Panc1 (cell line): Measurements from ENCODE around the gene GAL3ST2. TPM values are rescaled to one million over a fixed set of nuclear protein-coding genes. Genes with fewer than 3 reads are reported as not detected.

Source experiments
- ATAC-seq: fragments of 200-7000 bp; cut with Tn5 transposase; 2 replicates; pipeline ENCODE4 v1.9.1; 2020; ENCODE audit warnings: mild to moderate bottlenecking, moderate library complexity
- BruUV-seq: library from RNA; stranded (reverse); fragments of 400-500 nt; replicated peaks from 2 replicates; lab custom pipeline; 2021; lab: Mats Ljungman, UMichigan
- CTCF ChIA-PET: fragments of 300-600 bp; sonication (Branson Sonifier 250); formaldehyde crosslinking; loops from one replicate; lab custom pipeline; 2022; ENCODE audit warnings: antibody characterized with exemption; lab: Charles Lee
- POLR2A ChIA-PET: fragments of 300-600 bp; sonication (Branson Sonifier 250); formaldehyde crosslinking; loops from one replicate; lab custom pipeline; 2022; ENCODE audit warnings: antibody characterized with exemption; lab: Charles Lee
- DNase-seq: peaks from one replicate; pipeline ENCODE4 v3.0.0-alpha.2; 2010; ENCODE audit warnings: low read depth, low spot score
- H3K27ac ChIP-seq: 2 replicates; pipeline ENCODE4 v1.5.1; 2011; ENCODE audit warnings: mild to moderate bottlenecking, low read length, inconsistent platforms
- H3K27me3 ChIP-seq: fragments of 200-500 bp; sonication (Bioruptor generic); 2 replicates; pipeline ENCODE4 v1.6.0; 2014; ENCODE audit warnings: low read length, inconsistent platforms; ENCODE audit not compliant: control insufficient read depth, insufficient read depth
- H3K36me3 ChIP-seq: fragments of 200-500 bp; sonication (Bioruptor generic); 2 replicates; pipeline ENCODE4 v1.5.1; 2014; ENCODE audit warnings: inconsistent platforms, mild to moderate bottlenecking, low read length, moderate library complexity; ENCODE audit not compliant: control insufficient read depth, insufficient read depth
- H3K4me1 ChIP-seq: 2 replicates; pipeline ENCODE4 v1.5.1; 2011; ENCODE audit warnings: inconsistent platforms, mild to moderate bottlenecking, low read length, moderate library complexity; ENCODE audit not compliant: control insufficient read depth, insufficient read depth
- H3K4me3 ChIP-seq, 2 experiments: 2 replicates each; pipeline ENCODE4 v1.5.1; 2011 to 2012; ENCODE audit warnings: low read depth in 2 of 2, low read length in 2 of 2, mild to moderate bottlenecking in 2 of 2, inconsistent platforms in 1 of 2, moderate library complexity in 1 of 2
- H3K9me3 ChIP-seq: fragments of 200-500 bp; sonication (Bioruptor generic); 2 replicates; pipeline ENCODE4 v1.5.1; 2014; ENCODE audit warnings: low read depth, mild to moderate bottlenecking, inconsistent platforms, low read length, moderate library complexity; ENCODE audit not compliant: control insufficient read depth, insufficient read depth
- POLR2AphosphoS5 ChIP-seq: IDR thresholded peaks from 2 replicates; pipeline ENCODE4 v1.6.1; 2012; ENCODE audit warnings: mild to moderate bottlenecking, low read depth, low read length, moderate library complexity
- SIN3A ChIP-seq: IDR thresholded peaks from 2 replicates; pipeline ENCODE4 v1.6.1; 2012; ENCODE audit warnings: low read depth, mild to moderate bottlenecking, low read length, moderate library complexity, borderline replicate concordance; ENCODE audit not compliant: insufficient read depth
- TCF7L2 ChIP-seq: IDR thresholded peaks from 2 replicates; pipeline ENCODE4 v1.6.1; 2011; ENCODE audit warnings: mild to moderate bottlenecking, low read depth, low read length, inconsistent platforms
- in situ Hi-C: cut with HindIII; loops from 2 replicates; pipeline ENCODE4 v1.10.0; 2016; ENCODE audit warnings: low sequenced_read_pairs, low pct_unique_long_range_greater_than_20kb
- intact Hi-C: fragments of 100-400 bp; cut with micrococcal nuclease; formaldehyde crosslinking; loops from one replicate; pipeline ENCODE4 v1.10.0; 2022; ENCODE audit not compliant: unreplicated experiment
- total RNA-seq: library from RNA; stranded (reverse); gene quantifications from one replicate; pipeline ENCODE4 v1.2.1, GENCODE V29; 2021; ENCODE audit not compliant: unreplicated experiment
- TF ChIP-seq, protein P1 (sequence below), 2 experiments: IDR thresholded peaks; 2 replicates each; pipeline ENCODE4 v1.6.1; 2011 to 2012; ENCODE audit warnings: low read depth in 2 of 2, control low read depth in 1 of 2, low read length in 1 of 2, mild to moderate bottlenecking in 1 of 2, moderate library complexity in 1 of 2; ENCODE audit not compliant: insufficient read depth in 1 of 2
- TF ChIP-seq, protein P2 (sequence below): fragments of 450-650 bp; IDR thresholded peaks from 2 replicates; pipeline ENCODE4 v1.5.1; 2017; ENCODE audit warnings: mild to moderate bottlenecking

Gene GAL3ST2
- total RNA-seq, 1 experiment from 2014 or later, result 1.6 TPM

DNA sequence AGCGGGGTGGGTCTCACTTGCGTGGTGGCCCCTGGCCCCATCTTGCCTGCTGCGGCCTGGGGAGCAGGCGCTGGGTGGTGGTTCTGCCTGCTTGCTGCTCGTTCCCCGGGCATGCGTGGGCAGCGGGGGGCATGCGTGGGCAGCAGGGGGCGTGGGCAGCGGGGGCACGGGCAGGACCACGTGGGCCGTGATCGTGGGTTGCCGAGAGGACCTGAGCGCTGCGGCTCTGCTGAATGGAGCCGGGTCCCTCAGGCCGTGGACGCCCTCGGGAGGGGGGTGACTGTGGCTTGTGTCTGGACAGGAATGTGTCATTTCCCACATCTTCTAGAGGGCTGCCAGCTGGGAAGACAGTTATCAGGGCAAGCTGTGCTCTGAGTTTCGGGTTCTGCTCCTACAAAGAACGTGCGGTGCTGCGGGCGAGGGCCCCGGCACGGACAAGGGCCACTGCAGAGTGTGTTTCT is 8.3 kb upstream of the GAL3ST2 start:
- H3K4me3 ChIP-seq, result no peak overlapping the region
- DNase-seq (no peak), ATAC-seq (no peak)
- no TSS peak for BruUV-seq
- CTCF ChIA-PET, result no interaction called here
- in situ Hi-C loops (no loop called here), intact Hi-C loops (no loop called here)
- H3K9me3 ChIP-seq, result no peaks in the 10 kb centered on the region
- H3K4me1 ChIP-seq, result peaks cover 6% of the 10 kb centered on the region
- POLR2A ChIA-PET, result no interaction called here
- H3K27me3 ChIP-seq, result no peaks in the 10 kb centered on the region
- TF ChIP-seq, protein P1, sequence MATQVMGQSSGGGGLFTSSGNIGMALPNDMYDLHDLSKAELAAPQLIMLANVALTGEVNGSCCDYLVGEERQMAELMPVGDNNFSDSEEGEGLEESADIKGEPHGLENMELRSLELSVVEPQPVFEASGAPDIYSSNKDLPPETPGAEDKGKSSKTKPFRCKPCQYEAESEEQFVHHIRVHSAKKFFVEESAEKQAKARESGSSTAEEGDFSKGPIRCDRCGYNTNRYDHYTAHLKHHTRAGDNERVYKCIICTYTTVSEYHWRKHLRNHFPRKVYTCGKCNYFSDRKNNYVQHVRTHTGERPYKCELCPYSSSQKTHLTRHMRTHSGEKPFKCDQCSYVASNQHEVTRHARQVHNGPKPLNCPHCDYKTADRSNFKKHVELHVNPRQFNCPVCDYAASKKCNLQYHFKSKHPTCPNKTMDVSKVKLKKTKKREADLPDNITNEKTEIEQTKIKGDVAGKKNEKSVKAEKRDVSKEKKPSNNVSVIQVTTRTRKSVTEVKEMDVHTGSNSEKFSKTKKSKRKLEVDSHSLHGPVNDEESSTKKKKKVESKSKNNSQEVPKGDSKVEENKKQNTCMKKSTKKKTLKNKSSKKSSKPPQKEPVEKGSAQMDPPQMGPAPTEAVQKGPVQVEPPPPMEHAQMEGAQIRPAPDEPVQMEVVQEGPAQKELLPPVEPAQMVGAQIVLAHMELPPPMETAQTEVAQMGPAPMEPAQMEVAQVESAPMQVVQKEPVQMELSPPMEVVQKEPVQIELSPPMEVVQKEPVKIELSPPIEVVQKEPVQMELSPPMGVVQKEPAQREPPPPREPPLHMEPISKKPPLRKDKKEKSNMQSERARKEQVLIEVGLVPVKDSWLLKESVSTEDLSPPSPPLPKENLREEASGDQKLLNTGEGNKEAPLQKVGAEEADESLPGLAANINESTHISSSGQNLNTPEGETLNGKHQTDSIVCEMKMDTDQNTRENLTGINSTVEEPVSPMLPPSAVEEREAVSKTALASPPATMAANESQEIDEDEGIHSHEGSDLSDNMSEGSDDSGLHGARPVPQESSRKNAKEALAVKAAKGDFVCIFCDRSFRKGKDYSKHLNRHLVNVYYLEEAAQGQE (IDR thresholded peaks at IDR 0.05; ENCODE audit: insufficient read depth in 1 of 2, low read depth in 2 of 2, low read length in 1 of 2), result no peak
- TF ChIP-seq POLR2AphosphoS5 (no peak), TCF7L2 (no peak), SIN3A (no peak)
- TF ChIP-seq, protein P2, sequence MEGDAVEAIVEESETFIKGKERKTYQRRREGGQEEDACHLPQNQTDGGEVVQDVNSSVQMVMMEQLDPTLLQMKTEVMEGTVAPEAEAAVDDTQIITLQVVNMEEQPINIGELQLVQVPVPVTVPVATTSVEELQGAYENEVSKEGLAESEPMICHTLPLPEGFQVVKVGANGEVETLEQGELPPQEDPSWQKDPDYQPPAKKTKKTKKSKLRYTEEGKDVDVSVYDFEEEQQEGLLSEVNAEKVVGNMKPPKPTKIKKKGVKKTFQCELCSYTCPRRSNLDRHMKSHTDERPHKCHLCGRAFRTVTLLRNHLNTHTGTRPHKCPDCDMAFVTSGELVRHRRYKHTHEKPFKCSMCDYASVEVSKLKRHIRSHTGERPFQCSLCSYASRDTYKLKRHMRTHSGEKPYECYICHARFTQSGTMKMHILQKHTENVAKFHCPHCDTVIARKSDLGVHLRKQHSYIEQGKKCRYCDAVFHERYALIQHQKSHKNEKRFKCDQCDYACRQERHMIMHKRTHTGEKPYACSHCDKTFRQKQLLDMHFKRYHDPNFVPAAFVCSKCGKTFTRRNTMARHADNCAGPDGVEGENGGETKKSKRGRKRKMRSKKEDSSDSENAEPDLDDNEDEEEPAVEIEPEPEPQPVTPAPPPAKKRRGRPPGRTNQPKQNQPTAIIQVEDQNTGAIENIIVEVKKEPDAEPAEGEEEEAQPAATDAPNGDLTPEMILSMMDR, result no peak
- H3K36me3 ChIP-seq, result no peaks in the 10 kb centered on the region
- H3K27ac ChIP-seq, result no peak overlapping the region

DNA sequence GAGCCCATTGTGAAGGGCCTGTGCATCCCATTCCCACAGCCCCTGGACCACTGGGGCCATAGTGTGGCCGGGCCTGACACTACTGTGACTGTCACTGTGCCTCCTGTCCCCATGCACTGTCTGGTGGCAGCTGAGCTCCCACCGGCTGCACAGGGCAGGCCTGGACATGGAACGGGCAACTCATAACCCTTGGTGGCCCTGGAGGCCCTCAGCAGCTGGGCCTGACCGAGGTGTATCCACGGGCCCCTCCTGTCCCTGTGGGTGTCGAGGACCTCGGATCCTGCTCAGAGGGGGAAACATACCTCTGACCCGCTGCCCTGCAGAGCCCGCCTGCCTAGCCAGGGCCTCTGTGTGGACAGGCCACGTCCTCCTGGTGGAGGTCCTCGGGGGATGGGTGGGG is 7.8 kb upstream of the GAL3ST2 start:
- Histone ChIP-seq H3K9me3 (no peaks in the 10 kb centered on the region), H3K4me1 (peaks cover 9% of the 10 kb centered on the region), H3K36me3 (no peaks in the 10 kb centered on the region), H3K27ac (no peak overlapping the region), H3K27me3 (no peaks in the 10 kb centered on the region), H3K4me3 (no peak overlapping the region)
- in situ Hi-C loops (no loop called here), intact Hi-C loops (no loop called here)
- TF ChIP-seq, protein P2, result no peak
- TF ChIP-seq POLR2AphosphoS5 (no peak), TCF7L2 (no peak), SIN3A (no peak)
- TF ChIP-seq, protein P1 (IDR thresholded peaks at IDR 0.05; ENCODE audit: insufficient read depth in 1 of 2, low read depth in 2 of 2, low read length in 1 of 2), result no peak
- POLR2A ChIA-PET, result no interaction called here
- ATAC-seq (no peak), DNase-seq (no peak)
- BruUV-seq, result no TSS peak
- CTCF ChIA-PET, result no interaction called here
